Lower leg skin (tissue), 3 donors: ENCODE data around the gene PARP11.

Experiments
- CTCF ChIP-seq, 3 donors: fragments of 450-650 bp; IDR thresholded peaks; one replicate each; pipeline ENCODE4 v1.5.1; 2016; ENCODE audit warnings: antibody characterized with exemption in 3 of 3, mild to moderate bottlenecking in 3 of 3, moderate library complexity in 2 of 3
- POLR2A ChIP-seq, 2 donors: fragments of 450-650 bp; IDR thresholded peaks; one replicate each; pipeline ENCODE4 v1.6.1; 2016 to 2017; ENCODE audit warnings: antibody characterized with exemption in 2 of 2, mild to moderate bottlenecking in 1 of 2, moderate library complexity in 1 of 2

DNA sequence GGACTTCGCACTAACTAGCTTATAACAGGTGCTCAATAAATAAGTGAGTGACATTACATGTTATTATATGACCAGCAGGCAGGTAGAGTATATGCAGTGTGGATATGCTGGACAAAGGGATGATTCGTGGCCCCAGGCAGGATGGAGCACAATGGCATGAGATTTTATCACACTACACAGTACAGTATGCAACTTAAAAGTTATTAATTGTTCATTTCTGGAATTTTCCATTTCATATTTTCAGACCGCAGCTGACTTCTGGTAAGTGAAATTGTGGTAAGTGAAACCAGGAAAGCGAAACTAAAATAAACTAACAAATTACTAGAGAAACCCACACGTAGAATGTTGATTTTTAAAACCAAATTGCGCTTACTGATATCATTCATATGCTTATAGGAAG lies 3.3 kb downstream of the PARP11 start:
- TF ChIP-seq CTCF (IDR thresholded peaks at IDR 0.05), result no peak
- TF ChIP-seq POLR2A (IDR thresholded peaks at IDR 0.05), result no peak
